HEK293 (cell line): ENCODE results near the gene DPM1.
A peak's percentile ranks its signal among the peaks of the same experiment; 100 is the strongest.

Source experiments
- CTCF ChIA-PET: fragments of 350-600 bp; formaldehyde crosslinking; extraction: SDS; loops from one replicate; lab custom pipeline; 2021; ENCODE audit warnings: antibody characterized with exemption; lab: Yijun Ruan, JAX
- POLR2A ChIA-PET: fragments of 300-600 bp; formaldehyde crosslinking; extraction: SDS; loops from one replicate; lab custom pipeline; 2020; ENCODE audit warnings: antibody characterized with exemption, inconsistent platforms; lab: Yijun Ruan, JAX
- H3K27ac ChIP-seq: fragments of 200-500 bp; sonication (Bioruptor generic); 2 replicates; pipeline ENCODE4 v1.5.1; 2014; ENCODE audit warnings: low read depth, low read length, control low read depth, inconsistent platforms; ENCODE audit errors: extremely low read depth
- H3K36me3 ChIP-seq, 2 experiments: fragments of 200-500 bp in 1 of 2; sonication (Bioruptor generic) in 1 of 2; 1 replicate in 1 of 2; 2 replicates in 1 of 2; pipeline ENCODE4 v1.5.1; 2014 to 2017; ENCODE audit warnings: inconsistent platforms in 2 of 2, low read length in 2 of 2; ENCODE audit not compliant: control insufficient read depth in 2 of 2, insufficient read depth in 1 of 2
- H3K4me1 ChIP-seq: fragments of 200-500 bp; sonication (Bioruptor generic); 2 replicates; pipeline ENCODE4 v1.5.1; 2014; ENCODE audit warnings: mild to moderate bottlenecking, low read length, inconsistent platforms; ENCODE audit not compliant: control insufficient read depth, insufficient read depth
- H3K4me3 ChIP-seq: 2 replicates; pipeline ENCODE4 v1.5.1; 2011; ENCODE audit warnings: low read depth, mild to moderate bottlenecking, control low read depth, low read length, moderate library complexity
- H3K9me3 ChIP-seq: fragments of 200-500 bp; sonication (Bioruptor generic); 2 replicates; pipeline ENCODE4 v1.5.1; 2014; ENCODE audit warnings: low read depth, low read length, inconsistent platforms; ENCODE audit not compliant: control insufficient read depth, insufficient read depth
- FEZF1 ChIP-seq: fragments of 450-650 bp; formaldehyde crosslinking; IDR thresholded peaks from 2 replicates; pipeline ENCODE4 v1.5.1; 2016; ENCODE audit warnings: missing biosample characterization, missing genetic modification characterization
- HOXA7 ChIP-seq: sonication (generic); formaldehyde crosslinking; IDR thresholded peaks from 2 replicates; pipeline ENCODE4 v1.8.1; 2022; ENCODE audit warnings: missing genetic modification reagents, borderline replicate concordance
- KLF1 ChIP-seq: fragments of 450-650 bp; formaldehyde crosslinking; IDR thresholded peaks from 2 replicates; pipeline ENCODE4 v1.5.1; 2016; ENCODE audit warnings: missing biosample characterization, missing genetic modification characterization
- OVOL3 ChIP-seq: fragments of 450-650 bp; formaldehyde crosslinking; IDR thresholded peaks from 2 replicates; pipeline ENCODE4 v1.5.1; 2016; ENCODE audit warnings: missing biosample characterization, missing genetic modification characterization
- PRDM1 ChIP-seq: fragments of 450-650 bp; formaldehyde crosslinking; IDR thresholded peaks from 2 replicates; pipeline ENCODE4; 2016; ENCODE audit warnings: missing biosample characterization, missing genetic modification characterization
- PRDM10 ChIP-seq: fragments of 450-650 bp; formaldehyde crosslinking; IDR thresholded peaks from 2 replicates; pipeline ENCODE4 v1.5.1; 2016; ENCODE audit warnings: missing biosample characterization, missing genetic modification characterization
- REPIN1 ChIP-seq: fragments of 450-650 bp; formaldehyde crosslinking; IDR thresholded peaks from 2 replicates; pipeline ENCODE4 v1.5.1; 2017; ENCODE audit warnings: missing biosample characterization, missing genetic modification characterization, low read depth
- YY1 ChIP-seq: fragments of 450-650 bp; formaldehyde crosslinking; IDR thresholded peaks from 2 replicates; pipeline ENCODE4 v1.5.1; 2018; ENCODE audit warnings: missing biosample characterization, missing genetic modification characterization
- ZBTB6 ChIP-seq: fragments of 450-650 bp; formaldehyde crosslinking; IDR thresholded peaks from 2 replicates; pipeline ENCODE4 v1.5.1; 2017; ENCODE audit warnings: missing biosample characterization, missing genetic modification characterization
- ZFHX2 ChIP-seq: fragments of 450-650 bp; formaldehyde crosslinking; conservative IDR thresholded peaks from 2 replicates; pipeline ENCODE4 v1.5.1; 2016; ENCODE audit warnings: missing biosample characterization, missing genetic modification characterization
- ZFP69B ChIP-seq: fragments of 450-650 bp; formaldehyde crosslinking; IDR thresholded peaks from 2 replicates; pipeline ENCODE4 v1.5.1; 2016; ENCODE audit warnings: missing biosample characterization, missing genetic modification characterization
- ZNF132 ChIP-seq: fragments of 450-650 bp; formaldehyde crosslinking; IDR thresholded peaks from 2 replicates; pipeline ENCODE4 v1.5.1; 2017; ENCODE audit warnings: missing biosample characterization, missing genetic modification characterization, borderline replicate concordance
- ZNF202 ChIP-seq: fragments of 450-650 bp; formaldehyde crosslinking; IDR thresholded peaks from 2 replicates; pipeline ENCODE4 v1.5.1; 2016; ENCODE audit warnings: missing biosample characterization, missing genetic modification characterization, borderline replicate concordance
- ZNF366 ChIP-seq: fragments of 450-650 bp; formaldehyde crosslinking; conservative IDR thresholded peaks from 2 replicates; pipeline ENCODE4 v1.5.1; 2016; ENCODE audit warnings: missing biosample characterization, missing genetic modification characterization
- ZNF433 ChIP-seq: fragments of 450-650 bp; formaldehyde crosslinking; IDR thresholded peaks from 2 replicates; pipeline ENCODE4 v1.5.1; 2016; ENCODE audit warnings: missing biosample characterization, missing genetic modification characterization, low read depth
- ZNF514 ChIP-seq: fragments of 450-650 bp; formaldehyde crosslinking; IDR thresholded peaks from 2 replicates; pipeline ENCODE4 v1.5.1; 2016; ENCODE audit warnings: missing biosample characterization, missing genetic modification characterization
- ZNF600 ChIP-seq: fragments of 450-650 bp; formaldehyde crosslinking; IDR thresholded peaks from 2 replicates; pipeline ENCODE4 v1.5.1; 2016; ENCODE audit warnings: missing biosample characterization, missing genetic modification characterization
- ZNF621 ChIP-seq: fragments of 450-650 bp; formaldehyde crosslinking; IDR thresholded peaks from 2 replicates; pipeline ENCODE4 v1.5.1; 2017; ENCODE audit warnings: missing biosample characterization, missing genetic modification characterization
- ZNF692 ChIP-seq: fragments of 450-650 bp; formaldehyde crosslinking; IDR thresholded peaks from 2 replicates; pipeline ENCODE4 v1.5.1; 2016; ENCODE audit warnings: missing biosample characterization, missing genetic modification characterization
- ZSCAN4 ChIP-seq: fragments of 450-650 bp; formaldehyde crosslinking; IDR thresholded peaks from 2 replicates; pipeline ENCODE4 v1.5.1; 2017; ENCODE audit warnings: missing biosample characterization, missing genetic modification characterization

Gene DPM1

GRCh38 chr20:50911716-50912115, 46.6 kb downstream of the DPM1 start:
- ChIA-PET POLR2A (no interaction called here), CTCF (interaction anchor here (0.6 to 1.4 kb wide), 2 partner anchors 17 to 34 kb away, joined by 3 to 10 read pairs; no protein-coding TSS in a partner anchor)
- peaks cover 8 to 52% of the 10 kb centered on the region in 2 experiments; a peak in 2 of 3 replicates for H3K36me3 ChIP-seq
- H3K4me1 ChIP-seq, result peaks cover 27% of the 10 kb centered on the region
- no peak overlapping the region for H3K4me3 ChIP-seq
- no peaks in the 10 kb centered on the region for H3K9me3 ChIP-seq
- no peak overlapping the region for H3K27ac ChIP-seq
- no peak for TF ChIP-seq REPIN1
- 0 out of 2 replicates have a peak, but pooled peaks have one; percentile 24 for TF ChIP-seq ZNF600 (tag by site-specific recombination)
- peak; percentile 79; the same call in 1 of the 2 replicates for TF ChIP-seq PRDM1
- TF ChIP-seq ZNF132 (tag by site-specific recombination), result no peak

GRCh38 chr20:50911030-50911429, 47.3 kb downstream of the DPM1 start:
- TF ChIP-seq ZNF202 (tag by site-specific recombination), result no peak
- no peak for TF ChIP-seq ZNF366
- no peak for TF ChIP-seq FEZF1 (tag by site-specific recombination)
- no peak for TF ChIP-seq ZNF692 (tag by site-specific recombination)
- TF ChIP-seq ZSCAN4 (tag by site-specific recombination), result no peak
- TF ChIP-seq HOXA7 (CRISPR knock-in tag), result no peak
- no peak for TF ChIP-seq ZNF514 (tag by site-specific recombination)
- TF ChIP-seq PRDM10, result no peak
- no peak for TF ChIP-seq YY1
- no peak for TF ChIP-seq ZFP69B (tag by site-specific recombination)
- no peak for TF ChIP-seq ZNF621 (tag by site-specific recombination)
- no peak for TF ChIP-seq ZNF433
- TF ChIP-seq ZFHX2 (tag by site-specific recombination), result no peak
- no peak for TF ChIP-seq KLF1 (tag by site-specific recombination)
- no peak for TF ChIP-seq OVOL3
- no peak for TF ChIP-seq ZBTB6
- Histone ChIP-seq H3K27ac (no peak overlapping the region), H3K36me3 (peaks cover 8 to 51% of the 10 kb centered on the region in 2 experiments; a peak in 2 of 3 replicates), H3K4me3 (no peak overlapping the region), H3K4me1 (peaks cover 23% of the 10 kb centered on the region), H3K9me3 (no peaks in the 10 kb centered on the region)
- POLR2A ChIA-PET, result no interaction called here
- CTCF ChIA-PET, result interaction anchor here (1.4 kb wide), 1 partner anchor 18 kb away, joined by 10 read pairs; no protein-coding TSS in a partner anchor
